Measurements from ENCODE around the gene ASPSCR1.

GRCh38 chr17:81964081-81964849, 13.2 kb upstream of the ASPSCR1 start:
- TF ChIP-seq CTCF (IDR thresholded peaks at IDR 0.05 in 4 of 5, conservative IDR thresholded peaks at IDR 0.05 in 1 of 5) (no peak), POLR2A (IDR thresholded peaks at IDR 0.05) (no peak)
